Natural killer cell treated with Interleukin-12 subunit alpha and Interleukin-12 subunit beta and Interleukin-15 and Interleukin-18, amount 100 ng/mL, for 72 hours (primary cell): ENCODE results near the gene PRKCB. TPM values are rescaled to one million over a fixed set of nuclear protein-coding genes. Genes with fewer than 3 reads are reported as not detected.

Source experiments
- ATAC-seq, 2 donors: fragments of 150-1000 bp; cut with Tn5 transposase in 1 of 2; sonication (Bioruptor Pico), chemical (Tn5 transposase) in 1 of 2; 2 replicates each; pipeline ENCODE4 v1.10.0; 2021
- DNase-seq: peaks from one replicate; pipeline ENCODE4 v3.0.0; 2022; ENCODE audit warnings: low spot score
- H3K27ac Mint-ChIP-seq, 2 donors: 1 replicate in 1 of 2; 2 replicates in 1 of 2; pipeline ENCODE4 v1.8.0; 2022; ENCODE audit warnings: mixed read lengths in 2 of 2, mild to moderate bottlenecking in 1 of 2, moderate library complexity in 1 of 2
- H3K27me3 Mint-ChIP-seq, 2 donors: 1 replicate in 1 of 2; 2 replicates in 1 of 2; pipeline ENCODE4 v1.8.0; 2022; ENCODE audit warnings: mixed read lengths in 2 of 2
- H3K36me3 Mint-ChIP-seq: one replicate; pipeline ENCODE4 v1.8.0; 2022; ENCODE audit warnings: mixed read lengths
- H3K4me1 Mint-ChIP-seq, 2 donors: 1 replicate in 1 of 2; 2 replicates in 1 of 2; pipeline ENCODE4 v1.8.0; 2022; ENCODE audit warnings: low read depth in 2 of 2, mixed read lengths in 2 of 2, mild to moderate bottlenecking in 1 of 2
- H3K4me3 Mint-ChIP-seq: one replicate; pipeline ENCODE4 v1.8.0; 2022; ENCODE audit warnings: mixed read lengths
- H3K9me3 Mint-ChIP-seq: 2 replicates; pipeline ENCODE4 v1.8.0; 2022; ENCODE audit warnings: mixed read lengths
- total RNA-seq, 2 donors: library from RNA; stranded (reverse); gene quantifications; one replicate each; pipeline ENCODE4 v1.2.3, GENCODE V29; 2022

The PRKCB gene
- total RNA-seq, 2 donors from 2014 or later: 193 to 273 TPM

DNA sequence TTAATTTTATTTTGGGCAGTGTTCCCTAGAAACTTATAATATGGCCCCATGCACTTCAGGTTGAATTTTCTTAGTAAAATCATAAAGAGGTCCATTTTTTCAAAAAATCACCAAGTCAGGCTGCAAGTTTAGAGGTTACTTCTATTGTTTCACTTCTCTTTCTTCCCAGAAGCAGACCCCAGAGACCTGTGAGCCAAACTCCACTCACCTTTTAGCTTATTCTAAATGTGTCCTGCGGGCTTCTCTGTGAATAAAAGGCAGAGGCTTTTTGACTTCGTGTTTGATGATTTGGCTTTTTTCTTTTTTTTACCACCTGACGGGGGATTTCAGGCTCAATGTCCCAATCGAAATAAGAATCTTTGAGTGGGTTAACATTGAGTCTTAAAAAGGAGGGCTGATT lies 7.4 kb downstream of the PRKCB start:
- ATAC-seq (no peak), DNase-seq (no peak)
- H3K27me3 Mint-ChIP-seq: no peaks in the 10 kb centered on the region
- H3K4me1 Mint-ChIP-seq: peaks cover 75 to 89% of the 10 kb centered on the region in 2 donors
- H3K27ac Mint-ChIP-seq: peak overlapping the region; percentile 81 to 90
- peaks cover 39% of the 10 kb centered on the region for H3K36me3 Mint-ChIP-seq
- H3K4me3 Mint-ChIP-seq: peak overlapping the region; percentile 80
- peaks cover 2% of the 10 kb centered on the region for H3K9me3 Mint-ChIP-seq

DNA sequence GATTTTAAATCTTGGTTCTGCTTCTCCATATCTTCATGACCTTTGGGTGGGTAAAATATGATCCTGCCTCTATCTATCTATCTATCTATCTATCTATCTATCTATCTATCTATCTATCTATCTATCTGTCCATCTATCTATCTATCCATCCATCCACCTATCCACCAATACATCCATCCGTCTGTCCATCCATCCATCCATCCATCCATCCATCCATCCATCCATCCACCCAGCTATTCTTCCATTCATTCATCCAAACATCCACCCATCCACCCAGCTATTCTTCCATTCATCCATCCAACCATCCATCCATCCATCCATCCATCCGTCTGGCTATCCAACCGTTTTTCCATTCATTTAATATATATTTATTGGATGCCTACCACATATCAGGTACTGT lies 11.5 kb downstream of the PRKCB start:
- ATAC-seq (no peak), DNase-seq (no peak)
- Mint-ChIP-seq H3K9me3 (peaks cover 6% of the 10 kb centered on the region), H3K4me3 (peak overlapping the region; percentile 91), H3K27ac (peak overlapping the region; percentile 81 to 90), H3K4me1 (peaks cover 76 to 95% of the 10 kb centered on the region in 2 donors), H3K36me3 (peaks cover 52% of the 10 kb centered on the region), H3K27me3 (no peaks in the 10 kb centered on the region)

DNA sequence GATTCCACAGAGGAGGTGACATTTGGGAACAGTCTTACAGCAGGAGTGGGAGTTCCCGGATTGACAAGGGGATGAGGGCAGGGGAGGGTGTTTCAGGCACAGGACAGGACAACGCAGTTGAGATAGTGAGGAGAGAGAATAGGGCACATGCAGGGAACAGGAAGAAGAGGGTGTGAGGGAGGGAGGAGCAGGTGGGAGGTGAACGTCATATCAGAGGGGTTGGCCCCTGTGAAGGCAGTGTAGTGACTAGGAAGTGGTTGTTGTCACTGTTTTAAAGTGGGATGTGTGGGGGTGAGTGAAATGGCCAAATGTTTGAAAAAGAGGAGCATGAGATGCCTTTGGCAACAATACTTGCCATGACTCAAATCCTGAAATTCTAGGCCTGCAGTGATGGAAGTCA lies 12.2 kb downstream of the PRKCB start:
- H3K27me3 Mint-ChIP-seq: no peaks in the 10 kb centered on the region
- H3K27ac Mint-ChIP-seq: peak overlapping the region; percentile 81 to 90
- H3K4me3 Mint-ChIP-seq: peak overlapping the region; percentile 91
- ATAC-seq (peak; percentile 93 to 98), DNase-seq (peak; percentile 80)
- peaks cover 79 to 95% of the 10 kb centered on the region in 2 donors for H3K4me1 Mint-ChIP-seq
- H3K9me3 Mint-ChIP-seq: peaks cover 6% of the 10 kb centered on the region
- H3K36me3 Mint-ChIP-seq: peaks cover 59% of the 10 kb centered on the region

DNA sequence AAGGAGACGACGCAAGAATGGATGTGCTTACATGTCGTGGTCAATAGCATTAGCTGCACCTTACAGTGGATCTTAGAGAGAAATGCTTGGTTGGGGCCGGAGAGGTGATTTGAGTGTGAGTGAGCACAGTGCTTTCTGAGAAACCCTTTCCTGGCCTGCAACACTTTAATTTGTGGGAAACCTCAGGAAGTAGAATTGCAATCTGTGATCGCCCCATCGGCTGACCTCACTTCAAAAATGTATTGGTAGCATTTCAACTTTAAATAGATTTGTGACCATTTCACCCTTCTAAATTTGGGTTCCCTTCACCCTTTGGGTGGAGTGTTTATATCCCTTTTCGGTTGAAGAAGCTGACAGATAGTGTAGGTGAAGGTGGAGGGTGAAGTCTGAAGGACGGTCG lies 13.2 kb downstream of the PRKCB start:
- DNase-seq: peak; percentile 71
- Mint-ChIP-seq H3K9me3 (peaks cover 13% of the 10 kb centered on the region), H3K4me3 (peak overlapping the region; percentile 91), H3K4me1 (peaks cover 82 to 95% of the 10 kb centered on the region in 2 donors), H3K36me3 (peaks cover 66% of the 10 kb centered on the region), H3K27me3 (no peaks in the 10 kb centered on the region), H3K27ac (peak overlapping the region; percentile 81 to 90)
- ATAC-seq: peak; percentile 76 to 81

DNA sequence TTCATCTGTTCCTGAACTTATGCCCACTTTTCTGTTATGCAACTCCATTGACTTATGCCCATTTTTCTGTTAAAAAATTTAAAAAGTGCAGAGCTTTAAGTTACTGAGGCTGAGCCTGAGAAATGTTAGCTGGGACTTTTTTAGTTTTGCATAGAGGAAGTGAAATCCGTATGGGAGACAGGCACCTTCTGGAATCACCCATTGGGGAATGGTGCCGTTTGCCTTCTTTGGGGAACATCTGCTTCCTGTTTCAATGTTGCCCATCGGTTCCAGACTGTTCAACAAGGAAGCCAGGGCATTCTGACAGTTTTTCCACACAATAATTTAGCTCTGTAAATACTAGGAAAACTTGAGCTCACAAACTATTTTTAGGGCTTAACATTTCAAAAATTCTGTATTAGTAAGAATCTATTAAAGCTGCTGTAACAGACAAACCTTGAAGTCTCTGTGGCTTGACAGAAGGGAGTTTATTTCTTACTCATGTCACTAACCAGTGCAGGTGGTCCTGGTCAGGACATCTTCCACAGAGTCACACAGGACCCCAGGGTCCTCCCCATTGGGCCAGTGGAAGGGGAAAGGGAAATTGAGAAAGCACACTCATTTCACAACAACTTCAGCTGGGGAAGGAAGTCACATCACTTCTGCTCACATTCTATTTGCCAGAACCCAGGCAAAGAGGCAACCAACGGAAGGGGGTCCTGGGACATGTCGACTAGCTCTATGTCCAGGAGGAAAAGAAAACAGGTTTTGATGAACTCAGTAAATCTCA lies 17.2 kb downstream of the PRKCB start:
- Mint-ChIP-seq H3K36me3 (peaks cover 52% of the 10 kb centered on the region), H3K9me3 (peaks cover 11% of the 10 kb centered on the region), H3K4me1 (peaks cover 80 to 94% of the 10 kb centered on the region in 2 donors), H3K27me3 (no peaks in the 10 kb centered on the region), H3K4me3 (peak overlapping the region; percentile 67), H3K27ac (peak overlapping the region; percentile 77 to 81)
- DNase-seq (no peak), ATAC-seq (peak in 1 of 2 donors; percentile 43)

DNA sequence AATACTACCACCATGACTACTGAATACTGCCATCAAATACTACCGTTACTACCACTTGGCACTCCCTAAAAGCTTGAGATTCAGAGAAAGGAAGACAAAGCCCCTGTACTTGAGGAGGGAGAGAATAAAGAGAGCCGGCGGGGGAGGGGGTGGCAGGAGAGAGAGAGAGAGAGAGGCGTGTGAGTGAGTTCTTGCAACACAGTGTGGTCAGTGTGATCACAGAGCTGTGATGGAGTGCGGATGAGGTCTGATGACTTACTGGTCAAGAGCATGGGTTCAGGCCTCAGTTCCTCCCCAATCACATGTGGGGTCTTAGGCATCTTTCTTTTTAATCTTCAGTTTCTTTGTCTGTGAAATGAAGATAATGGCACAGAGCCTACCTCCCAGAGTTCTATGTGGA lies 19.2 kb downstream of the PRKCB start:
- Mint-ChIP-seq H3K27me3 (no peaks in the 10 kb centered on the region), H3K9me3 (peaks cover 11% of the 10 kb centered on the region), H3K4me1 (peaks cover 85 to 94% of the 10 kb centered on the region in 2 donors), H3K4me3 (peak overlapping the region; percentile 67), H3K27ac (peak overlapping the region; percentile 77 to 81), H3K36me3 (peaks cover 46% of the 10 kb centered on the region)
- ATAC-seq (peak; percentile 82 to 83), DNase-seq (peak; percentile 84)

DNA sequence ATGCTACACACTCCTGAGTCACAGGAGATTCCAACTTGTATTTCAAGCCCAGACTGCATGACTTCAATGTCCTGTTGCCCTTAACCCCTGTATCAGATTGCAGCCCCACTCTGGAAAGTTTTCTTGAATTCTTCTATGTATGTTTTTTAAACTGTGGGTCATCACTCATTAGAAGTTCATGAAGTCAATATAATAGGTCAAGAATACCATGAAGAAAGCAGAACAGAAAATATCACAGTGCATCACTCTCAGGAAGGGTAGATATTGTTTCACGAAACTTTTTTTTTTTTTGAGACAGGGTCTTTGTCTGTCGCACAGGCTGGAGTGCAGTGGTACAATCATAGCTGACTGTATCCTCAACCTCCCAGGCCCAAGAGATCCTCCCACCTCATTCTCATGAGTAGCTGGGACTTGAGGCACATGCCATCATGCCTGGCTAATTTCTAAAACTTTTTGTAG lies 20.5 kb downstream of the PRKCB start:
- Mint-ChIP-seq H3K36me3 (peaks cover 41% of the 10 kb centered on the region), H3K4me1 (peaks cover 78 to 86% of the 10 kb centered on the region in 2 donors), H3K27ac (peak overlapping the region; percentile 77 to 81), H3K9me3 (peaks cover 11% of the 10 kb centered on the region), H3K27me3 (no peaks in the 10 kb centered on the region), H3K4me3 (no peak overlapping the region)
- no peak for ATAC-seq
- DNase-seq: no peak

DNA sequence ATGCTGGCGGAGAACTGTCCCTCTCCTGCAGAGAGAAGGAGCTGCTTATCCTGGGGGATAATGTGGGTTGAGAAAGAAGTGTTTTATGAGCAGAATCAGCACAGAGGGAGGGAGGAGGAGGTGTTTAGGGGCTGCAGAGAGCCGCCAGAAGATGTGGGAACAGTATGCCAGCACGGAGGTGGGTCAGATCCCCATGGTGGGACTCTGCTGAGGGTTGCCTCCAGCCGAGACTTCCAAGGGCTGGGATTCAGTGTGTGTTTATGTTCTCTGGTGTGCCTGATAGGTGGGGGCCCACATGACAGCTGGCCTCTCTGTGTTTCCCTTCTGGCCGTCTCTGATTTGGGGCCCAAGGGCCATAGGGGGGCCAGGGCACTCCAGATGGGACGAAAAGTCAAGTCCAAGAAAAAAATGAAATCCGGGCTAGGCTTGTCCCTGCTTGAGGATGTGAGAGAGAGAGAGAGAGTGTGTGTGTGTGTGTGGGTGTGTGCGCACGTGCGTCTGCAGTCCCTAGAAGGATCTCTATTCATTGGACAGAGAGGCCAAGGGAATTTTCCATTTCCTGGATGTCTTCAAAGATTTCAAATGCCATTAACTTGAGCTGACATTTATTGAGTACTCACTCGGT lies 21.6 kb downstream of the PRKCB start:
- no peak for ATAC-seq
- Mint-ChIP-seq H3K36me3 (peaks cover 30% of the 10 kb centered on the region), H3K9me3 (peaks cover 7% of the 10 kb centered on the region), H3K4me1 (peaks cover 75 to 87% of the 10 kb centered on the region in 2 donors), H3K27ac (peak overlapping the region; percentile 62 to 81), H3K4me3 (peak overlapping the region; percentile 19), H3K27me3 (no peaks in the 10 kb centered on the region)
- no peak for DNase-seq

DNA sequence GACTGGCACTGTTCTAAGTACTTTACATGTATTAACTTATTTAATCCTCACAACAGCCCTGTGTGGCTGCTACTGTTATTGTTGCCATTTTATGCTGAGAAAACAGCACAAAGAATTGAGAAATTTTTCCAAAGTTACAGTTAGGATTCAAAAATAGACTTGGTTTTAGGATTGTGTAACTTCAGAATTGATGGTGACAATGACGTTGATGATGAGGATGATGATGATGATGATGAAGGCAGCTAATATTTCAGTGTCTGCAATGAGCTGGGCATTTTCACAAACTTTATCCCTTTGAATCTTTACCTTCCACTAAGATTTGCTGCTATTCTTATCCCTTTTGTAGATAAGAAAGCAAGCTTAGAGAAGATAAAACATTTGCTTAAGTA lies 22.1 kb downstream of the PRKCB start:
- H3K9me3 Mint-ChIP-seq: peaks cover 7% of the 10 kb centered on the region
- no peaks in the 10 kb centered on the region for H3K27me3 Mint-ChIP-seq
- H3K4me3 Mint-ChIP-seq: peak overlapping the region; percentile 76
- peaks cover 25% of the 10 kb centered on the region for H3K36me3 Mint-ChIP-seq
- H3K4me1 Mint-ChIP-seq: peaks cover 71 to 83% of the 10 kb centered on the region in 2 donors
- peak overlapping the region; percentile 61 to 81 for H3K27ac Mint-ChIP-seq
- ATAC-seq: no peak
- DNase-seq: no peak

DNA sequence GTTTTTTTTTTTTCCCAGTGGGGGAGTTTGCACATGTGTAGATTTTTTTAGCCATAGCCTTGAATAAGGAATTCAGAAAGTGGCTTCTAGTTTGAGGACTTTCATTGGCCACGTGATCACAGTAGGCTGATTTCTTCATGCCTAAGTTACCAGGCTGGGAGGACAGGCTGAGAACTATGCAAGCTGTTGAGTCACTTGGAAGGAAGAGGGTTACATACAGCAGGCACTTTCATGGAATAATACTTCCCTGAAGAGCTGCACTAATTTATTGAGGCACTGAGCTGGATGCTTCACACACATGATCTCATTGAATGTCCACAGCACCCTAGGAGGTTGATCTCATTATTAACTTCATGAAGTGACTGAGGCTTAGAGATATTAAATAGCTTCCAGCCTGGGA lies 22.8 kb downstream of the PRKCB start:
- DNase-seq (no peak), ATAC-seq (peak in 1 of 2 donors; percentile 53)
- Mint-ChIP-seq H3K27me3 (no peaks in the 10 kb centered on the region), H3K27ac (peak overlapping the region; percentile 61 to 81), H3K9me3 (peaks cover 2% of the 10 kb centered on the region), H3K4me1 (peaks cover 71 to 83% of the 10 kb centered on the region in 2 donors), H3K36me3 (peaks cover 18% of the 10 kb centered on the region), H3K4me3 (peak overlapping the region; percentile 76)

DNA sequence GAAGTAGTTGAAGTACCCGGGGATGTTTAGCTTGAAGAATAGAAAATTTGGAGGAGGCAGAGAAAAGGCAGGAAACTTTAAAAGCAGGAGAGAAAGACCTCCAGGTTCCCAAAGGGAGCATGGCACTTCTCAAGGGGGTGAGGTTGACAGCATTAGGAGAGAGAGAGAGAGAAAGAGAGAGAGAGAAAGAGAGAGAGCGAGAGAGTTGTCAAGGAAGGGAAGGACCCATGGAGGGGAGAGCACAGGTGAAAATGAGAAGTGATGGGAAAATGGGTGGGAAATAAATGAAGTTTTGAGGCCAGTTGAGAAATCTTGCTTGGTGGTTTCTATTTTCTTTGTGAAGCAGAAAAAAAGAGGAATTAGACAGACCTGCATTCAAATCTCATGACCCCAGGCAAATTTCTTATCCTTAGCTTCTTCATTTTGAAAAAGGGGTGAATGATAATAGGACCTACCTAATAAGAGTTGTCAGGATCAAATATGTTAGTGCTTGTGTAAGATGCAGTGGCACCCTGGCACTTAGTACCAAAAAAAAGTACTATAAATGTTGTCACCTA lies 24.0 kb downstream of the PRKCB start:
- Mint-ChIP-seq H3K27me3 (no peaks in the 10 kb centered on the region), H3K27ac (peak overlapping the region; percentile 61 to 81), H3K4me3 (peak overlapping the region; percentile 64), H3K4me1 (peaks cover 64 to 83% of the 10 kb centered on the region in 2 donors), H3K9me3 (no peaks in the 10 kb centered on the region), H3K36me3 (peaks cover 6% of the 10 kb centered on the region)
- no peak for DNase-seq
- no peak for ATAC-seq

DNA sequence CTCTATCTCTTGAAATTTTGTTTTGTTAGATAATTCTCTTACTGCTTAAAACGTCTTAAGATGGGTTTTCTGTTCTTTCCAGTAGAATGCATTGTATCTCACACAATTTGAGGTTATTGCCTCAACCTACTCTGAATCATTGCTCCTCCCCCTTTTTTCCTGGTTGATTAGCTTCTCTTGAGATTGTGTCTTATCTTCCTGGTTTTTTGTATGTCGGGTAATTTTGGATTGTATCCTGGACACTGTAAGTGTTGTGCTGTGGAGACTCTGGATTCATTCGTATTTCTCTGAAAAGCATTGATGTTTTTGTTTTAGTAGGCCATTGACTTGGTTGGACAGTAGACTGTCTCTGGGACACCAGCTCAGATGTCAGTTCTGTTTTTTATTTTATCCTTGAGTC lies 26.1 kb downstream of the PRKCB start:
- no peak for DNase-seq
- Mint-ChIP-seq H3K4me1 (peaks cover 66 to 82% of the 10 kb centered on the region in 2 donors), H3K27me3 (no peaks in the 10 kb centered on the region), H3K36me3 (peaks cover 6% of the 10 kb centered on the region), H3K27ac (peak overlapping the region; percentile 26 to 45), H3K9me3 (no peaks in the 10 kb centered on the region), H3K4me3 (peak overlapping the region; percentile 16)
- ATAC-seq: no peak

DNA sequence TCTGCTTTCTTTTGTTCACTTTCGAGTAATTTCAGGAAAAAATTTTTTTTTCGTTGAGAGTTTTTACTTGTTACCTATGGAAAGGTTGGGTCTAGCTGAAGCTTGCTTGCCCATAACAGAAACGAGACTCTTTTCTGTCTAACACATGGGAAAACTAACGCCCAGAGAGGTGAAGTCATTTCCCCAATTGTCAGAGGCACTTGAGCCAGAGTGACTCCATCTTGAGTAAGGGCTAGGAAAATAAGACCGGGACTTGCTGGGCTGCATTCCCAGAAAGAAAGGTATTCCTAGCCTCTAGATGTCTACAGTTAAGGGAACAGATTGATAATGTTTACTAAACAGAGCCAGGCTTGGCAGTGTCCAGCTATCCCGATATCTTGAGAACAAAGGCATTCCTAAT lies 26.8 kb downstream of the PRKCB start:
- peaks cover 6% of the 10 kb centered on the region for H3K36me3 Mint-ChIP-seq
- no peaks in the 10 kb centered on the region for H3K9me3 Mint-ChIP-seq
- no peak for ATAC-seq
- H3K27me3 Mint-ChIP-seq: no peaks in the 10 kb centered on the region
- no peak overlapping the region for H3K4me3 Mint-ChIP-seq
- H3K27ac Mint-ChIP-seq: peak overlapping the region in 1 of 2 donors; percentile 26
- H3K4me1 Mint-ChIP-seq: peaks cover 67 to 83% of the 10 kb centered on the region in 2 donors
- DNase-seq: no peak
